ENCODE data around the gene CRIP1. TPM values are rescaled to one million over a fixed set of nuclear protein-coding genes. Genes with fewer than 3 reads are reported as not detected.

CRIP1 gene
- total and polyA plus RNA-seq, 10 of the 15 experiments (the other 5 are each of a cell fraction or from before 2014, with no cell fraction given) = 66.8 to 259 (median 154) TPM

GRCh38 chr14:105469456-105470349, 17.0 kb upstream of the CRIP1 start:
- FAIRE-seq (no peak), DNase-seq (ENCODE audit: low read depth, low spot score) (no peak), ATAC-seq (no peak)
- in situ Hi-C loops (cut with MboI) (no loop called here), intact Hi-C loops (cut with micrococcal nuclease; ENCODE audit: unreplicated experiment) (no loop called here)
- Histone ChIP-seq H2AFZ (ENCODE audit: control insufficient read depth, low read depth, low read length) (no peak overlapping the region), H3K9ac (ENCODE audit: control insufficient read depth, insufficient read depth, low read length) (no peak overlapping the region), H3K4me1 (ENCODE audit: control insufficient read depth, insufficient read depth, low read length) (no peaks in the 10 kb centered on the region), H4K20me1 (ENCODE audit: control insufficient read depth, insufficient read depth) (no peaks in the 10 kb centered on the region), H3K27me3 (replicated peaks in 1 of 2; ENCODE audit: control insufficient read depth in 2 of 2, insufficient read depth in 2 of 2, low read length in 1 of 2) (no peaks in the 10 kb centered on the region; a peak in 1 of 4 replicates), H3K4me2 (ENCODE audit: control insufficient read depth, insufficient read depth) (no peak overlapping the region), H3K4me3 (no peak overlapping the region), H3K79me2 (ENCODE audit: control insufficient read depth, insufficient read depth, low read length) (no peaks in the 10 kb centered on the region), H3K9me3 (replicated peaks; ENCODE audit: control insufficient read depth, insufficient read depth, low read length) (no peaks in the 10 kb centered on the region), H3K36me3 (ENCODE audit: control insufficient read depth in 2 of 2, insufficient read depth in 2 of 2, low read length in 1 of 2) (peaks cover 0 to 11% of the 10 kb centered on the region in 2 experiments; a peak in 3 of 4 replicates), H3K27ac (ENCODE audit: control insufficient read depth, insufficient read depth) (no peak overlapping the region)
- ChIA-PET CTCF (interaction anchor here (1.0 kb wide), 1 partner anchor 20 kb away, joined by 3 read pairs; no protein-coding TSS in a partner anchor), SMC1A (ENCODE audit: uncharacterized antibody, unreplicated experiment) (no interaction called here), RAD21 (ENCODE audit: unreplicated experiment) (no interaction called here), POLR2A (no interaction called here)
- 89% methylated on average over 41 of the region's 54 CpGs for WGBS (ENCODE audit: insufficient coverage, insufficient replicate concordance, low lambda C conversion rate, missing lambda C conversion rate)
- no TSS peak for BruUV-seq (replicated peaks)
- TF ChIP-seq PRDM15 (CRISPR knock-in tag; IDR thresholded peaks at IDR 0.05) (no peak), BCL11A (IDR thresholded peaks at IDR 0.05; ENCODE audit: low read depth, low read length) (no peak), ETV6 (conservative IDR thresholded peaks at IDR 0.05 in 1 of 2, IDR thresholded peaks at IDR 0.05 in 1 of 2; ENCODE audit: borderline replicate concordance in 1 of 2, low read depth in 1 of 2) (no peak), MEF2B (IDR thresholded peaks at IDR 0.05; ENCODE audit: partially characterized antibody, poor library complexity, severe bottlenecking) (no peak), HDGF (IDR thresholded peaks at IDR 0.05) (no peak), KDM1A (IDR thresholded peaks at IDR 0.05; ENCODE audit: borderline replicate concordance) (no peak), GABPA (IDR thresholded peaks at IDR 0.05; ENCODE audit: low read depth) (no peak), SKIL (IDR thresholded peaks at IDR 0.05; ENCODE audit: low read depth, poor library complexity, severe bottlenecking) (no peak), PAX5 (IDR thresholded peaks at IDR 0.05; ENCODE audit: borderline replicate concordance, low read depth, low read length) (no peak), NBN (IDR thresholded peaks at IDR 0.05) (no peak), ZNF274 (IDR thresholded peaks at IDR 0.05; ENCODE audit: insufficient read depth, insufficient read length) (no peak)

Measured in GM12878 (cell line).